GM12878 (cell line): ENCODE data around the gene AP3B1. TPM values are rescaled to one million over a fixed set of nuclear protein-coding genes. Genes with fewer than 3 reads are reported as not detected.

ENCODE experiments used
- BCLAF1 ChIP-seq: fragments of 450-650 bp; IDR thresholded peaks from 2 replicates; pipeline ENCODE4 v1.6.1; 2017; ENCODE audit warnings: antibody characterized with exemption, mild to moderate bottlenecking, moderate library complexity
- BHLHE40 ChIP-seq, 2 experiments: fragments of 450-650 bp in 1 of 2; IDR thresholded peaks; 2 replicates each; pipeline ENCODE4 v1.6.1; 2011 to 2017; ENCODE audit warnings: low read depth in 2 of 2, borderline replicate concordance in 1 of 2, improper control_type of control experiment in 1 of 2, low read length in 1 of 2, mild to moderate bottlenecking in 1 of 2
- EP300 ChIP-seq, 2 experiments: fragments of 150-350 bp in 1 of 2; IDR thresholded peaks; 2 replicates each; pipeline ENCODE4 v1.6.1; 2011 to 2012; ENCODE audit warnings: low read depth in 2 of 2, low read length in 2 of 2, borderline replicate concordance in 1 of 2, improper control_type of control experiment in 1 of 2, inconsistent platforms in 1 of 2; ENCODE audit not compliant: control insufficient read depth in 1 of 2
- HCFC1 ChIP-seq: fragments of 150-350 bp; IDR thresholded peaks from 2 replicates; pipeline ENCODE4 v1.6.1; 2014; ENCODE audit warnings: low read length
- YY1 ChIP-seq: IDR thresholded peaks from 2 replicates; pipeline ENCODE4 v1.6.1; 2011; ENCODE audit warnings: low read depth, mild to moderate bottlenecking, low read length
- polyA plus RNA-seq, 11 experiments: library from polyadenylated mRNA; depleted of rRNA in 4 of 11; unstranded in 6 of 11; stranded (reverse) in 5 of 11; fragments of >200 nt; fragmentation: Nextera tagmentation in 4 of 11; fragmentation: Illumina TruSeq in 1 of 11; extraction: Ambion mirVana in 4 of 11; extraction: Trizol in 1 of 11; gene quantifications; 1 replicate in 1 of 11; 2 replicates in 10 of 11; pipeline versions ENCODE4 v1.2.1 to v1.2.3, GENCODE V29; 2011 to 2016; ENCODE audit warnings: inconsistent platforms in 2 of 11, missing spikeins in 2 of 11, low read depth in 1 of 11
- total RNA-seq, 4 experiments: library from RNA; depleted of rRNA in 3 of 4; stranded (reverse); fragments of >200 nt in 3 of 4; fragmentation: Illumina TruSeq in 1 of 4; extraction: Trizol in 1 of 4; gene quantifications; 2 replicates each; pipeline versions ENCODE4 v1.2.1 to v1.2.3, GENCODE V29; 2013 to 2021
- TF ChIP-seq, protein P1 (sequence below): fragments of 450-650 bp; formaldehyde crosslinking; IDR thresholded peaks from 2 replicates; pipeline ENCODE4 v1.4.0; 2020; ENCODE audit warnings: mild to moderate bottlenecking, moderate library complexity

The AP3B1 gene
- total and polyA plus RNA-seq, 10 of the 15 experiments (the other 5 are each of a cell fraction or from before 2014, with no cell fraction given) = 30.9 to 70.8 (median 46.0) TPM

DNA sequence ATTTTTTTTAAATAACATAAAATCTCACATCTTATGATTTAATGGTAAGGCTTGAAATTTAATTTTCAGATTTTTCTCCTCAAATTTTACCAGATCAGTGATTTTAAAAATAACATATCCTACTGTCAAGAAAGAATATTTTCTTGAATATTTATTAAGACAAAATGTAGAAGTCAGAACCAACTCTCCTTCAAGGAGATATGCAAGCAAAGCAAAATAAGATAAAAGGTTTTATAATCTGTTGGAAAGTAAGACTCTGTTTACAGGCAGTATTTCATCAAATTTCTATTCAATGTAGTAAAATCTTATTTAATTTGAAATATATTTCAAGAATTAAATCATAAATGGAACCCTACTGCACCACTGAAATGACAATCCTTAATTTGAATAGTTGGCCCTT, 7.3 kb downstream of the AP3B1 start (continued):
- TF ChIP-seq, protein P1, sequence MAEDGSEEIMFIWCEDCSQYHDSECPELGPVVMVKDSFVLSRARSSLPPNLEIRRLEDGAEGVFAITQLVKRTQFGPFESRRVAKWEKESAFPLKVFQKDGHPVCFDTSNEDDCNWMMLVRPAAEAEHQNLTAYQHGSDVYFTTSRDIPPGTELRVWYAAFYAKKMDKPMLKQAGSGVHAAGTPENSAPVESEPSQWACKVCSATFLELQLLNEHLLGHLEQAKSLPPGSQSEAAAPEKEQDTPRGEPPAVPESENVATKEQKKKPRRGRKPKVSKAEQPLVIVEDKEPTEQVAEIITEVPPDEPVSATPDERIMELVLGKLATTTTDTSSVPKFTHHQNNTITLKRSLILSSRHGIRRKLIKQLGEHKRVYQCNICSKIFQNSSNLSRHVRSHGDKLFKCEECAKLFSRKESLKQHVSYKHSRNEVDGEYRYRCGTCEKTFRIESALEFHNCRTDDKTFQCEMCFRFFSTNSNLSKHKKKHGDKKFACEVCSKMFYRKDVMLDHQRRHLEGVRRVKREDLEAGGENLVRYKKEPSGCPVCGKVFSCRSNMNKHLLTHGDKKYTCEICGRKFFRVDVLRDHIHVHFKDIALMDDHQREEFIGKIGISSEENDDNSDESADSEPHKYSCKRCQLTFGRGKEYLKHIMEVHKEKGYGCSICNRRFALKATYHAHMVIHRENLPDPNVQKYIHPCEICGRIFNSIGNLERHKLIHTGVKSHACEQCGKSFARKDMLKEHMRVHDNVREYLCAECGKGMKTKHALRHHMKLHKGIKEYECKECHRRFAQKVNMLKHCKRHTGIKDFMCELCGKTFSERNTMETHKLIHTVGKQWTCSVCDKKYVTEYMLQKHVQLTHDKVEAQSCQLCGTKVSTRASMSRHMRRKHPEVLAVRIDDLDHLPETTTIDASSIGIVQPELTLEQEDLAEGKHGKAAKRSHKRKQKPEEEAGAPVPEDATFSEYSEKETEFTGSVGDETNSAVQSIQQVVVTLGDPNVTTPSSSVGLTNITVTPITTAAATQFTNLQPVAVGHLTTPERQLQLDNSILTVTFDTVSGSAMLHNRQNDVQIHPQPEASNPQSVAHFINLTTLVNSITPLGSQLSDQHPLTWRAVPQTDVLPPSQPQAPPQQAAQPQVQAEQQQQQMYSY (CRISPR knock-in tag) = no peak
- no peak for TF ChIP-seq BHLHE40 (IDR thresholded peaks at IDR 0.05; ENCODE audit: borderline replicate concordance in 1 of 2, low read depth in 2 of 2, low read length in 1 of 2)
- TF ChIP-seq HCFC1 = no peak
- TF ChIP-seq BCLAF1 = no peak
- no peak for TF ChIP-seq YY1
- TF ChIP-seq EP300 (IDR thresholded peaks at IDR 0.05; ENCODE audit: borderline replicate concordance in 1 of 2, control insufficient read depth in 1 of 2, low read depth in 2 of 2, low read length in 2 of 2) = no peak
